NCI-H1436 treated with DMSO at 0.1 percent for 48 hours (cell line): ENCODE data around the gene SPECC1.
A peak's percentile ranks its signal among the peaks of the same experiment; 100 is the strongest.
"Not testable (repeated sequence)": the region's sequence is repeated elsewhere in the genome, so short reads cannot be mapped to it uniquely, and the experiment has no call there.

Experiments used
- DNase-seq: peaks from one replicate; lab custom pipeline; 2025; lab: John Stamatoyannopoulos, UW

The SPECC1 gene

GRCh38 chr17:20235747-20236146 lies 226.6 kb downstream of the SPECC1 start:
- DNase-seq, result no peak

DNA sequence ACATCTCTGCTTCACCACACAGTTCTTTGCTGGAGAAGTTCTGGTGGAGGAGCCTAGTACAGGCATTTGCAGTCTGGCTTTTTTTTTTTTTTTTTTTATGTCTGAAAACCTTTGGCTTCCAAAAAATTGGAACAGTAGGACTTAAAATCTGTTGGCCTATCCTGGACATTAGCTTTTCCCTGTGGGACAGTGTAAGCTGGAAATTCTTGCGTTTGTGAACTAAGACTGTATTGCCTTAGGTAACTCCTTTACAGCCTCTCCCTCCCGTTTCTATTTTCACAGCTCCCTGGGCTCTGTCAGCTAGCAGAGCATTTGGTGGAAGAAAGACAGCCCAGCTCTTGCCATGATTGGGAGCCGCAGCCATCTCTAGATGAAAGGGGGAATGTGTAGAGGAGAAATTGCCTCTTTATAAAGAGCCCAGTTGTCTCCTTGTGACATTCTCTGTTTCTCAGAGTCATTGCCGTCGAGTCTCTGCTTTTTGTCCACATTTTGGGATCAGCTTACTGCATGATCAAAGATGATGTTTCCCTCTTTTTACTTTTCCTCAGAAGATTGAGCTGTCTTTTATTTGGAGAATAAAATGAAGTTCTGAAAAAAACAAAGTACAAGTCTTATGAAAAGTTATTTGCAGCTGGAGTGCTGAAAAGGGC lies 227.5 kb downstream of the SPECC1 start:
- no peak for DNase-seq

GRCh38 chr17:20239776-20240175 lies 230.6 kb downstream of the SPECC1 start:
- DNase-seq, result not testable (repeated sequence)

DNA sequence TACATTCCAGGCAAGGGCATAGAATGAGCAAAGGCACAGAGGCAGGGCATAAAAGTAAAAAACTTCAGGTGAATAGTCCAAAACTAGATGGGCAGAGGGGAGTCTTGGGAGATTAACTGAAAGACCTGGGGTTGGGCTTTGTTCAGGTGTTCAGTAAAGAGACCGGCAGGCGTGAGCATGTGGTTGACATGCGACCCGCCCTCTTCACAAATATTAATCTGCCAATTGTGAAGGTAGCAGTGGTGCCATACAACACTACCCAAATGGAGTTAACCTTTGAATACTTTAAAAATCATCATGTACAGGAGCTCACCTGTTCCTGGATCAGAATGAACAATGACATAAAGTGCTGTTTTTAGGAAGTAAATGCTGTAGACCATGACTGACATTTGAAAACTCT lies 232.7 kb downstream of the SPECC1 start:
- no peak for DNase-seq

DNA sequence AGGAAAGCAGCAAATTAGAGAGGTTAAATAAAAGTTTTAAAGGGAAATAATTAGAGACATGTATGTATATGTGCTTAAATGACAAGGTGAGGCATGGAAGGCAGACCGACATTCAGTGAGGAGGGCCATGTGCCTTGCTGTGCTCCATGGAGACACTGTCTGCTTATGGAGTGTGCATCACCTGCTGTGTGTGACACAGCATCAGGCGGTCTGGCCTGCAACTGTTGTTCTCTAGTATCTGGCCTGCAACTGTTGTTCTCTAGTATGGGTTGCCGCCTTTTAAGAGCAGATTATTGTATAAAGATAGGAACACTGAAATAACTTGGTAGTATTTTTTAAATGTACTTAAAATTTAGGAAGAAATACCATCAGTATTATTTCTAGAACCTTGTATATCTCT lies 233.1 kb downstream of the SPECC1 start:
- no peak for DNase-seq

- DNase-seq, result no peak
Measured at GRCh38 chr17:20243524-20243923, 234.4 kb downstream of the SPECC1 start.

GRCh38 chr17:20244671-20245070 lies 235.5 kb downstream of the SPECC1 start:
- no peak for DNase-seq

DNA sequence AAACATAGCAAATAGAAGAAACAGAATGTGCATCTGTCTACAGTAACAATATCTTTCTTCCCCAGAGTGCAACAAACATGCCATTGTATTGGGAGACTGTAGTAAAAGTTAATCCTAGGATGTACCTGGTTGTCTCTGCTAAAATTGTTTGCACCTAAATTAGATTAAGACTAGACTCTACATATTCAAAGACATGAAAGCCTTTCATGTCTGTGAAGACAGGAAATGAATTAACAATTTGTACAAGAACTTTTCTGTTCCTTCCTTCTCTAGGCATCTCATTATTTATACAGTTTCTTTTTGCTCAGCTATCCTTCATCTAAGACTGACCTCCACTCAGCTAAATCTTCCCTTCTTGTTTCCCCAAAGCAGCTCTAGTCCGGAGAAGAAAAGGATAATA lies 237.5 kb downstream of the SPECC1 start:
- no peak for DNase-seq

GRCh38 chr17:20253323-20253722 lies 244.2 kb downstream of the SPECC1 start:
- DNase-seq, result no peak

- DNase-seq, result no peak
Measured at GRCh38 chr17:20254541-20254940, 245.4 kb downstream of the SPECC1 start.

- peak; percentile 81 for DNase-seq
Measured at GRCh38 chr17:20256144-20256543, 247.0 kb downstream of the SPECC1 start.

DNA sequence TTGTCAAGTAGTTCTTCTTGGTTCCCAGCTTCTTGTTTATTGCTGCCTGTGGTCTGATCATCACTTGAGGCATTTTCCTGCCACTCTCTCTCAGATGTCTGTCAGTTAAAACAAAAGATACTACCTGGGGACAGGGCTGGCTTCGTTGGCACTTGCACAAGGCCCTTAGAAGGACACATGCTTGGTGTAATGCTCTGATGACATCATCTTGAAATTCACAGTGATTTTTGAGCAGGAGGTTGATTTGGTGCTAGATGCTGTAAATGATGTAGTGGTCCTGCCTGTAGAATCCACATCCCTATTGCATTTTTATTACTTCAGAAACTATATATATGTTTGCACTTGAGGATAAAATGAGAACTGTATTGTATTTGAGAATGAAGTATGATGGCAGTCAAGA lies 247.8 kb downstream of the SPECC1 start:
- no peak for DNase-seq

DNA sequence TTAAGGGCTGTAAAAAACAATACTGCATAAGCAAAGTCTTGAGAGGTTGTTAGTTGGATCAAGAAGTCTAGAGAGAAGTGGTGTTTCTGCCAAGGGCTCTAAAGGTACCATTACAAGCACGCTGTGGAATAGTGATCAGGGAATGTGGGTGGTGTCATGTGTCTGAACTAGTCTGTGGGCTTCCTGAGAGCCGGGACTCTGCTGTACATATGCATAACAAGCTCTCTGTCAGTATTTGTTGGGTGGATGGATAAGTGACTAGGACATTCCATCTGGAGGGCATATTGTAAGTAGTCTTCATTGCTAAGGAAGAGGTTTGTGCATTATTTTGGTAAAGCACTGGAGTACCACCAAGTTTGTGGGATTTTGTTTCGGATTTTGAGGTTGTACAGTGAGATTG lies 248.6 kb downstream of the SPECC1 start:
- DNase-seq, result no peak

DNA sequence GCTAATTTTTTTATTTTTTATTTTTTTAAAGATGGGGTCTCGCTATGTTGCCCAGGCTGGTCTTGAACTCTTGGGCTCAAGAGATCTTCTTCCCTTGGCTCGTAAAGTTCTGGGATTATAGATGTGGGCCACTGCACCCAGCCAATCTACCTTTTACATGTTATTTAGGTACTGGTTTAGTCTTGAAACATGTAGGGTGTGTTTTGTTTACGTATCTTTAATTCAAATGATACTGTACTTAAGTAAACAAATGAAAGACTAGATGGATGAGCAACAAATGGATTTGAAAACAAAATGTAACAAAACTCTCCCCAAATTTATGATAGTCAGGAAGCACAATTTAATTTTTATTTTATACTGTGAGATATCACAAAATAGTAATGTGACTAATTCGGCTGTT lies 250.5 kb downstream of the SPECC1 start:
- DNase-seq, result no peak

DNA sequence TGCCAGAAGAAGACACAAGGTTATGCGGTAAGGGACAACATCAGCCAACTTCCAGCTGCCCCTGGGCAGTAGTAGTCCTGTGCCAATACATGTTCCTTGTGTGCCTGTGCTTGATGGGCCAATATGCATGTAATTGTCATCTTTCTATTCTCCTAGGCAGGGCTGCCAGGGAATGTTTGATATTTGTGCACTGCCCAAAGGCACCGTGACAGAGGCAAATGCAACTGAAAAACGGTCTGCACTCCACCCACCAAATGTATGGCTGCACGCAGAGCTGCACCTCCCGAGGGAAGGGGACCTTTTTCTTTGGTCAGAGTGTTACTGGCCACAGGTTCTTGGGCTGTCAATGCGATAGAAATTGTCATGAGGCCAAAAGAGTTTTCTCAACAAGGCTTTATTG lies 251.1 kb downstream of the SPECC1 start:
- DNase-seq, result no peak

- DNase-seq, result no peak
Measured at GRCh38 chr17:20262226-20263114, 253.3 kb downstream of the SPECC1 start.

- not testable (repeated sequence) for DNase-seq
Measured at GRCh38 chr17:20263115-20263433, 253.9 kb downstream of the SPECC1 start.

- DNase-seq, result no peak
Measured at GRCh38 chr17:20263595-20263994, 254.4 kb downstream of the SPECC1 start.

DNA sequence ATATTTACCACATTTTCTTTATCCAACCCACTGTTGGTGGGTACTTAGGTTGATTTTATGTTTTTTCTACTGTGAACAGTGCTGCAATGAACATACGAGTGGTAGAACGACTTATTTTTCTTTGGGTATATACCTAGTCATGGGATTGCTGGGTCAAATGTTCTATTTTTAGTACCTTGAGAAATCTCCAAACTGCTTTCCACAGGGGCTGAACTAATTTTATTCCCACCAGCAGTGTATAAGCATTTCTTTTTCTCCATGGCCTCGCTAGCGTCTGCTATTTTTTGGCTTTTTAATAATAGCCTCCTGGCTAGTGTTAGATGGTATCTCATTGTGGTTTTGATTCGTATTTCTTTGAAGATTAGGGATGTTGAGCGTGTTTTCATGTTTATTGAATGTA lies 255.8 kb downstream of the SPECC1 start:
- no peak for DNase-seq

DNA sequence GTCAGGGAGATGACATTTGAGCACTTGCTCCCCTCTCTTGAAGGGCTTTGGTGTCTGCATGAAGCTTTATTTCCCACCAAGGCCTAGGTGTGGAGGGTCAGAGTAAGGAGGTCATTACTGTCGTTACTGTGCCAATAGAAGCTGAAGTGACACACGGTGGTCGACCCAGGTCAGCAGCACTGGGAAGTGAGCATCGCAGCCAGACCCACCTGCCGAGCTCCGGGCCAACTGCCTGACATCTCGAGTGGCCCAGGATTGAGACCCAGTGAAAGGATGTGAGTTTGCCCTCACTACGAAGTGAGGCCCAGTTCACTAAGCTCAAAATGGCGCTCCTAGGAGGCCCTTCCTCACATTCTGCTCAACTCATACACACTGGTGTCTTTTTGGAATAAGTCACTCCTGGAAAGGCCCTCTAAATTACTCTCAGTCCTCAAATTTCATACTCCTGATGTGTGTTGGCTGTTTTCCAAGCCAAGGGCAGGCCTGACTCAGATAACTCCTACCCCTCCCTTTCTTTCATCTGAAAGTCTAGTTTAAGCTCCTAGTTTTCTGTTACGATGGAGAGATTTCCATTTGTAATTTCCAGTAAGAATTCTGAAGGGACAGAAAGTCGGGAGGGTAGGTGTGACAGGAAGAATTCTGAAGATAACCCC lies 257.8 kb downstream of the SPECC1 start:
- no peak for DNase-seq

- DNase-seq, result no peak
Measured at GRCh38 chr17:20267459-20267842, 258.3 kb downstream of the SPECC1 start.

DNA sequence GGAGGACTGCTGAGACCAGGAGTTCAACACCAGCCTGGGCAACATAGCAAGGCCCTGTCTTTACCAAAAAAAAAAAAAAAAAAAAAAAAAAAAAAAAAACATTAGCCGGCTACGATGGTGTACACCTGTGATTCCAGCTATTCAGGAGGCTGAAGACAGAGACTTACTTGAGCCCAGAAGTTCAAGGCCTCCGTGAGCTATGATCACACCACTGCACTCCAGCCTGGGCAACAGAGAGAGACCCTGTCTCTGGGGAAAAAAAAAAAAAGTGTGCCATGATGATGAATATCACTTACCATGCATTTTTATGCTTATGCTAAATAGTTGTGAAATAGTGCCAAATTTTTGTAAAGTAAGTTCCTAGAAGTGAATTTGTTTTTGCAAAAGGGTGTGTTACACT lies 261.2 kb downstream of the SPECC1 start:
- no peak for DNase-seq

GRCh38 chr17:20271011-20271610 lies 262.0 kb downstream of the SPECC1 start:
- no peak for DNase-seq
